ENCODE data around the gene LTBP1. TPM values are rescaled to one million over a fixed set of nuclear protein-coding genes. Genes with fewer than 3 reads are reported as not detected.

LTBP1 gene
- total and polyA plus RNA-seq, 4 donors = 5.8 to 57.6 (median 10.2) TPM

GRCh38 chr2:32922501-32922900, 24.3 kb upstream of the LTBP1 start:
- Histone ChIP-seq H3K27me3 (ENCODE audit: control insufficient read depth in 4 of 4, insufficient read depth in 4 of 4, low read length in 3 of 4) (peaks cover 0 to 2% (median 0%) of the 10 kb centered on the region in 4 donors), H3K9me3 (ENCODE audit: control insufficient read depth in 4 of 4, low read length in 3 of 4) (no peaks in the 10 kb centered on the region), H3K9ac (ENCODE audit: low read depth in 1 of 2, low read length in 2 of 2) (no peak overlapping the region), H3K4me1 (ENCODE audit: control insufficient read depth in 4 of 4, insufficient read depth in 4 of 4, low read length in 3 of 4) (no peaks in the 10 kb centered on the region), H3K4me3 (ENCODE audit: low read depth in 1 of 3, low read length in 3 of 3) (no peak overlapping the region), H3K27ac (ENCODE audit: low read depth in 1 of 2, low read length in 2 of 2) (no peak overlapping the region), H3K36me3 (ENCODE audit: control insufficient read depth in 4 of 4, insufficient read depth in 3 of 4, low read depth in 1 of 4, low read length in 3 of 4) (no peaks in the 10 kb centered on the region)
- WGBS = 91% methylated on average over 1 of the region's 1 CpG
- no peak for DNase-seq (ENCODE audit: low spot score)
- TF ChIP-seq FOXA2 (IDR thresholded peaks at IDR 0.05) (no peak), HNF4A (conservative IDR thresholded peaks at IDR 0.05) (no peak), CTCF (IDR thresholded peaks at IDR 0.05; ENCODE audit: low read depth, low read length, missing input control) (no peak), MAX (IDR thresholded peaks at IDR 0.05) (no peak), JUND (IDR thresholded peaks at IDR 0.05) (no peak), EGR1 (IDR thresholded peaks at IDR 0.05; ENCODE audit: low read depth in 2 of 2) (no peak), GABPA (IDR thresholded peaks at IDR 0.05 in 1 of 2, conservative IDR thresholded peaks at IDR 0.05 in 1 of 2) (no peak), REST (IDR thresholded peaks at IDR 0.05) (no peak), TAF1 (conservative IDR thresholded peaks at IDR 0.05) (no peak), ZBTB33 (IDR thresholded peaks at IDR 0.05) (no peak)

GRCh38 chr2:32923109-32923508, 23.6 kb upstream of the LTBP1 start:
- WGBS = 95% methylated on average over 2 of the region's 2 CpGs
- DNase-seq (ENCODE audit: low spot score) = no peak
- no peak overlapping the region for H3K9ac ChIP-seq (ENCODE audit: low read depth in 1 of 2, low read length in 2 of 2)
- no peaks in the 10 kb centered on the region for H3K9me3 ChIP-seq (ENCODE audit: control insufficient read depth in 4 of 4, low read length in 3 of 4)
- no peaks in the 10 kb centered on the region for H3K36me3 ChIP-seq (ENCODE audit: control insufficient read depth in 4 of 4, insufficient read depth in 3 of 4, low read depth in 1 of 4, low read length in 3 of 4)
- TF ChIP-seq TAF1 (conservative IDR thresholded peaks at IDR 0.05) (no peak), ZBTB33 (IDR thresholded peaks at IDR 0.05) (no peak), RAD21 (IDR thresholded peaks at IDR 0.05) (no peak), HNF4G (IDR thresholded peaks at IDR 0.05) (no peak), GABPA (IDR thresholded peaks at IDR 0.05 in 1 of 2, conservative IDR thresholded peaks at IDR 0.05 in 1 of 2) (no peak), NR2F2 (IDR thresholded peaks at IDR 0.05) (no peak), EGR1 (IDR thresholded peaks at IDR 0.05; ENCODE audit: low read depth in 2 of 2) (no peak)
- no peak overlapping the region for H3K4me3 ChIP-seq (ENCODE audit: low read depth in 1 of 3, low read length in 3 of 3)
- H3K4me1 ChIP-seq (ENCODE audit: control insufficient read depth in 4 of 4, insufficient read depth in 4 of 4, low read length in 3 of 4) = no peaks in the 10 kb centered on the region
- no peak overlapping the region for H3K27ac ChIP-seq (ENCODE audit: low read depth in 1 of 2, low read length in 2 of 2)
- H3K27me3 ChIP-seq (ENCODE audit: control insufficient read depth in 4 of 4, insufficient read depth in 4 of 4, low read length in 3 of 4) = peaks cover 0 to 2% (median 0%) of the 10 kb centered on the region in 4 donors

All from liver (tissue), 9 donors.